ENCODE measurements around the gene NPAS3.

NPAS3 gene

GRCh38 chr14:33016613-33017012, 77.9 kb downstream of the NPAS3 start:
- DNase-seq (ENCODE audit: low read depth), result no peak

GRCh38 chr14:33017016-33017415, 78.3 kb downstream of the NPAS3 start:
- DNase-seq (ENCODE audit: low read depth), result no peak

- no peak for DNase-seq (ENCODE audit: low read depth)
These were observed 80.7 kb downstream of the NPAS3 start for GRCh38 chr14:33019346-33019745.

- DNase-seq (ENCODE audit: low read depth), result no peak
These were observed 88.3 kb downstream of the NPAS3 start for GRCh38 chr14:33026850-33027430.

- no peak for DNase-seq (ENCODE audit: low read depth)
These were observed 90.8 kb downstream of the NPAS3 start for GRCh38 chr14:33029511-33029910.

GRCh38 chr14:33030386-33030785, 91.7 kb downstream of the NPAS3 start:
- no peak for DNase-seq (ENCODE audit: low read depth)

GRCh38 chr14:33035416-33036194, 96.9 kb downstream of the NPAS3 start:
- DNase-seq (ENCODE audit: low read depth), result no peak

GRCh38 chr14:33039311-33039710, 100.6 kb downstream of the NPAS3 start:
- DNase-seq (ENCODE audit: low read depth), result no peak

- no peak for DNase-seq (ENCODE audit: low read depth)
These were observed 101.9 kb downstream of the NPAS3 start for GRCh38 chr14:33040372-33041140.

GRCh38 chr14:33042591-33042990, 103.9 kb downstream of the NPAS3 start:
- no peak for DNase-seq (ENCODE audit: low read depth)

- DNase-seq (ENCODE audit: low read depth), result no peak
These were observed 107.1 kb downstream of the NPAS3 start for GRCh38 chr14:33045760-33046159.

GRCh38 chr14:33052943-33053342, 114.3 kb downstream of the NPAS3 start:
- DNase-seq (ENCODE audit: low read depth), result no peak

- no peak for DNase-seq (ENCODE audit: low read depth)
These were observed 117.5 kb downstream of the NPAS3 start for GRCh38 chr14:33056213-33056612.

- no peak for DNase-seq (ENCODE audit: low read depth)
These were observed 118.9 kb downstream of the NPAS3 start for GRCh38 chr14:33057585-33057984.

- DNase-seq (ENCODE audit: low read depth), result no peak
These were observed 123.1 kb downstream of the NPAS3 start for GRCh38 chr14:33061667-33062325.

GRCh38 chr14:33062476-33062875, 123.8 kb downstream of the NPAS3 start:
- no peak for DNase-seq (ENCODE audit: low read depth)

GRCh38 chr14:33062881-33063280, 124.2 kb downstream of the NPAS3 start:
- no peak for DNase-seq (ENCODE audit: low read depth)

- DNase-seq (ENCODE audit: low read depth), result no peak
These were observed 124.8 kb downstream of the NPAS3 start for GRCh38 chr14:33063521-33063920.

GRCh38 chr14:33065634-33066033, 127.0 kb downstream of the NPAS3 start:
- DNase-seq (ENCODE audit: low read depth), result no peak

GRCh38 chr14:33068040-33068439, 129.4 kb downstream of the NPAS3 start:
- DNase-seq (ENCODE audit: low read depth), result no peak

- no peak for DNase-seq (ENCODE audit: low read depth)
These were observed 129.9 kb downstream of the NPAS3 start for GRCh38 chr14:33068626-33069025.

- DNase-seq (ENCODE audit: low read depth), result no peak
These were observed 131.8 kb downstream of the NPAS3 start for GRCh38 chr14:33070475-33070874.

- no peak for DNase-seq (ENCODE audit: low read depth)
These were observed 134.3 kb downstream of the NPAS3 start for GRCh38 chr14:33073023-33073422.

Data from stimulated activated CD8-positive, alpha-beta memory T cell treated with anti-CD3 and anti-CD28 coated beads, Interleukin-7, amount 100 ng/mL, for 24 hours (primary cell).